Suprapubic skin (tissue), 4 donors: ENCODE results near the gene CAMTA1.

Experiments
- CTCF ChIP-seq, 2 donors: fragments of 200-600 bp in 1 of 2; fragments of 450-650 bp in 1 of 2; sonication (generic) in 1 of 2; IDR thresholded peaks; one replicate each; pipeline ENCODE4 v1.5.1; 2016 to 2019; ENCODE audit warnings: antibody characterized with exemption in 2 of 2, mild to moderate bottlenecking in 1 of 2, moderate library complexity in 1 of 2
- EP300 ChIP-seq: sonication (generic); formaldehyde crosslinking; IDR thresholded peaks from one replicate; pipeline ENCODE4 v1.6.1; 2017; ENCODE audit warnings: antibody characterized with exemption
- POLR2A ChIP-seq, 2 donors: fragments of 450-650 bp; IDR thresholded peaks; one replicate each; pipeline ENCODE4 v1.6.1; 2017; ENCODE audit warnings: antibody characterized with exemption in 2 of 2, mild to moderate bottlenecking in 2 of 2, moderate library complexity in 2 of 2
- POLR2AphosphoS5 ChIP-seq, 3 donors: sonication (generic); formaldehyde crosslinking; IDR thresholded peaks; one replicate each; pipeline ENCODE4 v1.6.1; 2017; ENCODE audit warnings: antibody characterized with exemption in 3 of 3

GRCh38 chr1:7351649-7352048, 566.4 kb downstream of the CAMTA1 start:
- TF ChIP-seq CTCF (IDR thresholded peaks at IDR 0.05), result no peak
- TF ChIP-seq POLR2AphosphoS5 (IDR thresholded peaks at IDR 0.05), result no peak
- no peak for TF ChIP-seq EP300
- no peak for TF ChIP-seq POLR2A (IDR thresholded peaks at IDR 0.05)
